ENCODE measurements around the gene WWP2. TPM values are rescaled to one million over a fixed set of nuclear protein-coding genes. Genes with fewer than 3 reads are reported as not detected.

The WWP2 gene
- total RNA-seq, 1 experiment from 2014 or later: 22.8 TPM

- in situ Hi-C loops (cut with HindIII; ENCODE audit: low pct_unique_long_range_greater_than_20kb, low sequenced_read_pairs) (no loop called here), intact Hi-C loops (cut with micrococcal nuclease; ENCODE audit: unreplicated experiment) (no loop called here)
- no peaks in the 10 kb centered on the region for H3K9me3 ChIP-seq (ENCODE audit: control insufficient read depth, insufficient read depth, low read depth, low read length)
- no peak overlapping the region for H3K4me3 ChIP-seq (ENCODE audit: low read depth in 2 of 2, low read length in 2 of 2)
- BruUV-seq (replicated peaks): no TSS peak
- TF ChIP-seq SIN3A (IDR thresholded peaks at IDR 0.05; ENCODE audit: borderline replicate concordance, insufficient read depth, low read depth, low read length): no peak
- no peak for TF ChIP-seq POLR2AphosphoS5 (IDR thresholded peaks at IDR 0.05; ENCODE audit: low read depth, low read length)
- ATAC-seq: no peak
- ChIA-PET CTCF (no interaction called here), POLR2A (no interaction called here)
- no peaks in the 10 kb centered on the region for H3K36me3 ChIP-seq (ENCODE audit: control insufficient read depth, insufficient read depth, low read length)
- no peaks in the 10 kb centered on the region for H3K4me1 ChIP-seq (ENCODE audit: control insufficient read depth, insufficient read depth, low read length)
- no peaks in the 10 kb centered on the region for H3K27me3 ChIP-seq (ENCODE audit: control insufficient read depth, insufficient read depth, low read length)
- no peak overlapping the region for H3K27ac ChIP-seq (ENCODE audit: low read length)
- no peak for DNase-seq (ENCODE audit: low read depth, low spot score)
Observed at GRCh38 chr16:69874271-69874670, 112.1 kb downstream of the WWP2 start.

GRCh38 chr16:69880640-69881133 is 118.6 kb downstream of the WWP2 start:
- no TSS peak for BruUV-seq (replicated peaks)
- TF ChIP-seq SIN3A (IDR thresholded peaks at IDR 0.05; ENCODE audit: borderline replicate concordance, insufficient read depth, low read depth, low read length) (no peak), TCF7L2 (IDR thresholded peaks at IDR 0.05; ENCODE audit: low read depth, low read length) (no peak), REST (IDR thresholded peaks at IDR 0.05; ENCODE audit: insufficient read depth in 1 of 2, low read depth in 2 of 2, low read length in 1 of 2) (no peak), POLR2AphosphoS5 (IDR thresholded peaks at IDR 0.05; ENCODE audit: low read depth, low read length) (no peak)
- ChIA-PET CTCF (no interaction called here), POLR2A (no interaction called here)
- Histone ChIP-seq H3K27me3 (ENCODE audit: control insufficient read depth, insufficient read depth, low read length) (no peaks in the 10 kb centered on the region), H3K4me1 (ENCODE audit: control insufficient read depth, insufficient read depth, low read length) (no peaks in the 10 kb centered on the region), H3K36me3 (ENCODE audit: control insufficient read depth, insufficient read depth, low read length) (no peaks in the 10 kb centered on the region), H3K4me3 (ENCODE audit: low read depth in 2 of 2, low read length in 2 of 2) (no peak overlapping the region), H3K9me3 (ENCODE audit: control insufficient read depth, insufficient read depth, low read depth, low read length) (no peaks in the 10 kb centered on the region), H3K27ac (ENCODE audit: low read length) (no peak overlapping the region)
- DNase-seq (ENCODE audit: low read depth, low spot score) (no peak), ATAC-seq (no peak)
- intact Hi-C loops (cut with micrococcal nuclease; ENCODE audit: unreplicated experiment) (no loop called here), in situ Hi-C loops (cut with HindIII; ENCODE audit: low pct_unique_long_range_greater_than_20kb, low sequenced_read_pairs) (no loop called here)

- no peak overlapping the region for H3K27ac ChIP-seq (ENCODE audit: low read length)
- DNase-seq (ENCODE audit: low read depth, low spot score): no peak
- H3K4me3 ChIP-seq (ENCODE audit: low read depth in 2 of 2, low read length in 2 of 2): no peak overlapping the region
- intact Hi-C loops (cut with micrococcal nuclease; ENCODE audit: unreplicated experiment): no loop called here
- BruUV-seq (replicated peaks): no TSS peak
- no peak for ATAC-seq
- no peaks in the 10 kb centered on the region for H3K36me3 ChIP-seq (ENCODE audit: control insufficient read depth, insufficient read depth, low read length)
- POLR2A ChIA-PET: no interaction called here
- H3K27me3 ChIP-seq (ENCODE audit: control insufficient read depth, insufficient read depth, low read length): no peaks in the 10 kb centered on the region
- TF ChIP-seq CTCF (IDR thresholded peaks at IDR 0.05) (no peak), SIN3A (IDR thresholded peaks at IDR 0.05; ENCODE audit: borderline replicate concordance, insufficient read depth, low read depth, low read length) (no peak), REST (IDR thresholded peaks at IDR 0.05; ENCODE audit: insufficient read depth in 1 of 2, low read depth in 2 of 2, low read length in 1 of 2) (no peak), TCF7L2 (IDR thresholded peaks at IDR 0.05; ENCODE audit: low read depth, low read length) (no peak), POLR2AphosphoS5 (IDR thresholded peaks at IDR 0.05; ENCODE audit: low read depth, low read length) (no peak)
- in situ Hi-C loops (cut with HindIII; ENCODE audit: low pct_unique_long_range_greater_than_20kb, low sequenced_read_pairs): no loop called here
- H3K4me1 ChIP-seq (ENCODE audit: control insufficient read depth, insufficient read depth, low read length): no peaks in the 10 kb centered on the region
- CTCF ChIA-PET: no interaction called here
- no peaks in the 10 kb centered on the region for H3K9me3 ChIP-seq (ENCODE audit: control insufficient read depth, insufficient read depth, low read depth, low read length)
Observed at GRCh38 chr16:69881141-69881540, 119.0 kb downstream of the WWP2 start.
